HuH-7.5 (cell line): ENCODE data around the gene B9D2.
A peak's percentile ranks its signal among the peaks of the same experiment; 100 is the strongest.

Experiments used
- DNase-seq: peaks from one replicate; pipeline ENCODE4 v3.0.0; 2011; ENCODE audit warnings: low spot score

B9D2 gene

DNA sequence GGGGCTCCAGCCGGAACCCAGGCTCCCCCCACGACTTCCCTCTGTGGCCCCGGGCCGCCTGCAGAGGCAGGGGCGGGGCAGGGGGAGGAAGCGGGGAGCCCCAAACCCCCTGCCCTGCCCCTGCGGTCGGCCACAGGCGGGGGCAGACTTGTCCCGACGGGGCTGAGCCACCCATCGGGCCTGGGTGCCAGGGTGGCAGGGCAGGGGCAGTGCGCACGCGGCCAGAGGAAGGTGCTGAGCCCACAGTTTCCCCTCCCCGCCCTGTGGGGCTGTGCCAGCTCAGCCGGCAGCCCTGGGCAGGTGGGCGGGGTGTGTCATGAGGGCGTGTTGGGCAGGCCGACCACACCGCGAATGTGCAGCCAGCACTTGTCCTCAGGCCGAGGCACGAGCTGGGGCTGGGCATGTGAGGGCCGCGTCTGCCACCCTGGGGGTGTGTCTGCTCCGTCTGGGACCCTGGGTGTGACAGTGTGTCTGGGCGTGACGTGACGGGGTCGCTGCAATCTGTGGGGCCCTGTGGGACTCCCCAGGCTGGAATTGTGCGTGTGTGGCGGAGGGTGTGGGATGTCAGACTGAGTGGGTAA lies 36.3 kb downstream of the B9D2 start:
- no peak for DNase-seq

DNA sequence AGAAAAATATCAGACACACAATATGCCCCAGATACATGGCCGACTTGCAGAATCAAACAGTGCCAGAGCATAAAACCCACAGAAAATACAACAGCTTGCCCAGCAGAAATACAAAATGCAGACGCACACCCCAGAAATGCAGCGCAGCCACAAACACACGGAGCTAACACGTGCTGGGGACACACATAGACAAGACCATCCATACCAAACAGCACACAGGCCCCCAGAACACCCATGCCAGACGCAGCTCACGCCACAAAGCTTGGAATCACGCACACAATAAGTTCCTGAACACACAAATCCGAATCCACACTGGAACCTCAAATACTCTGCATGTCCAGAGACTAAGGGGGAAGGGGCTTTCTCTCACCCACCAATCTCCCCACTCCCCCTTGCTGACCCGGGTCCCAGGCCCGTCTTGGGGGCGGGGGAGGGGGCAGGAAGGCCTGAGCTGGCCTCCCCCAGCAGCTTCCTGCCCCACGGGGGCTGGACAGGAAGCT lies 36.8 kb downstream of the B9D2 start:
- no peak for DNase-seq

DNA sequence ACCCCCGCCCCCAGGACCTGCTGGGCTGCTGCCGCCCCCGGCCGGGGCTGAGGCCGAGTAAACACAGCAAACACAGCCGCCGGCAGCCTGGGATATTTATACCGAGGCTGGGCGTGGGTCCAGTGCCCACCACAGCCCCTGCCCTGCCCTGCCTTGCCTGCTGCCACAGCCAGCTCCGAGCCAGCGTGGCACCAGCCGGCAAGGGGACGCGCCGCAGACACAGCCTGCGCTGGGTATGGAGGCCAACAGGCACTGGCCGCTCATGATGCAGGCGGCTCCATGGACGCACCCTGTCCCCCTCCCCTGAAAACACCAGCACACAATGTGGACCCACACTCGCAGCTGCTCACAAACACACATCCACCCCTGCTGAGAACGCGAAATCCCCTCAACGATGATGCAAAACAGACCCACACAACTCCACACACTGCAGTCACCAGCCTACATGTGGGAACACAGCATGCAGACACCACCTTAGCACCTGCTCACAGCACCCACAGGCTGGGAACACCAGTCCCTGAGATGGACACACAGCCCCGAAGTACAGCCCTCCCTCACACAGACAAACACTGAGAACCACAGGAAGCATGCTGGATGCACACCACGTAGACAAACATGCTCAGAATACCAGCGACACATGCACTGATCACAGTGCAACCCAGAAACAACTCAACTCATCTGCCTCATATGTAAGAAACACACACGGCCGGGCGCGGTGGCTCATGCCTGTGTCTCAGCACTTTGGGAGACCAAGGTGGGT lies 37.8 kb downstream of the B9D2 start:
- DNase-seq, result peak; percentile 68

DNA sequence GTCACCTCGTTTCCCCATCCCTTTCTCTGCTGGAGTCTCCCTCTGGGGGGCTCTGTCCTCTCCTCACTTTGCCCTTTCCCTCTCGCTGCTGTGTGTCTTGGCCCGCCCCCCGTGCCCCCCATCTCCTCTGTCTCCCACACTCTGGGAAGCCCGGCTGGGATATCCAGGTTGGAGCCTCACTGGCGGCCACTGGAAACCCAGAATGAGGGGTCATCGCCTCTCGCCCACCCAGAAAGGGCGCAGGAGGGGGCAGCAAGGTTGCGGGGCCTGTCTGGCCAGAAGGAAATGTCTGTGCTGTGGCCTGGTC lies 38.4 kb downstream of the B9D2 start:
- no peak for DNase-seq

DNA sequence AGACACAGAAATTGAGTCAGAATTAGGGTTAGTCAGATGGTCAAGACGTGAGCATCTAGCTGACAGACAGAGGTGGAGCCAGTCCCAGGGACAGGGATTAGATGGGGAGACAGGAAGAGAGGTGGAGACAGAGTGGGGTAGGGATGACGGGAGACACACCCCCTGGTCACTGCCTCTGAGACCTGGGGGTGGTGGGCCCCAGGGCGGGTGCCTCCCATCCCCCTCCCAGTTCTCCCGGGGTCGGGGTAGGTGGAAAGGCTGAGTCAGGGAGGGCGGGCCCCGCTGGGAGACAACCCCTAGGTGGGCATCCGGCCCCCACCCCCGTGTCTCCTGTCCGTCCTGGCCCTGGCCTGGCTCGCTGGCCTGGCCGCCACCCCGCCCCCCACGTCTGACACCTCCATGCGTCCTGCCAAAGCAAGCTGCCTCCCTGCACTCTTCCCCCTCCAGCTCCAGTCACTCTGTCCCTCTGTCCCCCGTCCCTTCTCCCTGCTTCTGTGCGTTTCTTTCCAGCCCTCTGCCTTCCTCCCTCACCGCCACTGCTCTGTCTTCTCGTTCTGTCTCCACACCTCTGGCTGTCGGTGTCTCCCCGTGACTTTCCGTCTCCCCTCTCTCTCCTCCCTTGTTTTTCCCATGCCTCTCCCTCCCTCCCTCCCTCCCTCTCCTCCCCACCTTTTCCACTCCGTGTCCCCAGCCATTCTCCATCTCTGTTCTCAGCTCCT lies 38.9 kb downstream of the B9D2 start:
- DNase-seq, result peak; percentile 69

DNA sequence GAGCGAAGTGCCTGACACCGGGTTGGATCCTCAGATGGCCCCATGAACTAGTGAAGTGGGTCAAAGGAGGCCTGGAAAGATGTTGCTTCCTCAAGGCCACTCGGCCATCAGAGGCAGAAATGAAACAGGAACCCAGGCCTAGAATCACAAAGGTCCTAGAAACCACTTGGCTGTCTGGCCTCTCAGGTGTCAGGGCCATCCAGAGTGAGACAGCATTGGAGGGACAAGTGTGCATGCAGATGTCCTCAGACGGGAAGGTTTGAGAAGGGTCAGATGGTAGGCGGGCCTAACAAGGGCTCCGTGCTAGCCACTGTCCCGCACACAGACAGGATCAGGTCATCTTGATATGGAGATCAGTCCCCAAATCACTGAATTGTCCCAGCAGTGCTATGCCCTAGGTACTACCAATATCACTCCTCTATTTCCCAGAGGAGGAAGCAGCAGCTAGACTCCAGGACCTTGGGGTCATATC lies 39.7 kb downstream of the B9D2 start:
- no peak for DNase-seq

DNA sequence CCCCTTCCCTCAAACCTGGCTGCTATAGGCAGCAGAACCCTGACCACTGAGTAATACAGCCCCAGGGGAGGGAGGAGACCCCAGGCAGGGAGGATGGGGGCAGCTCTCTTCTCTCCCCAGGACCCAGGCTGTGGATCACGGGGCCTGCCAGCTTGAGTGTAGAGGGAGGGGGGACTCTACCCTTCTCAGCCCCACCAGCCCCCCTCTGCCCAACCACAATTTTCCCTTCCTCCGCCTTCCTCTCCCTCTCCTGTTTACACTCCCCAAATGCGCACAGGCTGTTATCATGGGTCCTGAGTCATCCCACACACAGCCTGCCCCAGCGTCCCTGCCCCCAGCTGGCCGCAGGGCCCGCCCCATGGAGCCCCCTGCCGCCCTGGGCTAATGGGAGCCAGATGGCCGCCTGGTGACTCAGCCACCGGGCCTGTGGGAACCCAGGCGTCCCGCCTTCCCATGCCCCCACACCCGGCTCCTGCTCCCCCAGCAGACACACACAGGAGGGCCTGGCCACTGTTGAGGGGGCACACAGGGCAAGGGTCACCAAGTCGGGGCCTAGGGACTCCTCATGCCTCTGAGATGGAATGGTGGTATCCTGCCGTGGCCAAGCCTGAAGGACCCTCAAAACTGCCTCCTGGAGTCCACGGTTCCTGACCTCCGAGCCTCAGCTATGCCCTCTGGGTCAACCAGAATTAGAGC lies 40.4 kb downstream of the B9D2 start:
- DNase-seq, result no peak

DNA sequence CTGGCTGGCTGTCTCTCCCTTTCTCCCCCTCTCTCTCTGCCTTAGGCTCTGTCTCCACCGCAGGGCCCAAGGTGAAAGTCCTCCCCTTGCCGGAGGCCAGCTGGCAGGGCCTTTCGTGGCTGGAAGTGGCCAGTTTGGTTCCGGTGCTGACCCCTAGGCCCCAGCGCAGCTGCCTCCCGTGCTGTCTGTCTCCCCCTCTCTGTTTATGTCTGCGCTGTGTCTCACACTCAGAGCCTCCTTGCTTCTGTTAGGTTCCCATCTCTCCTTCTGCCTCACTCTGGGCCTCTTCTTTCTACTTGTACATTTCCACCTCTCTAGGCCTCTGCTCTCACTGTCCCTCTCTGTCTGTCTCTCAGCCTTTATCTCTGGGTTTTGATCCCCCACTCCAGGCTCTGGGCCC lies 40.9 kb downstream of the B9D2 start:
- DNase-seq, result no peak

DNA sequence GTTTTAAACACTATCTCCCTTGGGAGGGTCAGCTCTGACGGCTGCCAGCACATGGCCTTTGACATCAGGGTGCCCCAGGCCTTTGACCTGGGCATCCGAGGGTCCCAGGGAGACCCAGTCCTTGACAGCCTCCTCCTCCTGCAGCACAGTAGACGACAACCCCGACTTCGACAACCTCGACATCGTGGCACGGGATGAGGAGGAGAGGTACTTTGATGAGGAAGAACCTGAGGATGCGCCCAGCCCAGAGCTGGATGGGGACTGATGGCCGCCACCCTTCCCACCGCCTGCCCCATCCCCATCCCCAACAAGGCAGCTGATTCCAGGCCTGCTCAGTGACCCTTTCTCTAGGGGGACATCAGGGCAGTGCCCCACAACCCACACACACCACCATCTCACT lies 41.5 kb downstream of the B9D2 start:
- DNase-seq, result no peak

DNA sequence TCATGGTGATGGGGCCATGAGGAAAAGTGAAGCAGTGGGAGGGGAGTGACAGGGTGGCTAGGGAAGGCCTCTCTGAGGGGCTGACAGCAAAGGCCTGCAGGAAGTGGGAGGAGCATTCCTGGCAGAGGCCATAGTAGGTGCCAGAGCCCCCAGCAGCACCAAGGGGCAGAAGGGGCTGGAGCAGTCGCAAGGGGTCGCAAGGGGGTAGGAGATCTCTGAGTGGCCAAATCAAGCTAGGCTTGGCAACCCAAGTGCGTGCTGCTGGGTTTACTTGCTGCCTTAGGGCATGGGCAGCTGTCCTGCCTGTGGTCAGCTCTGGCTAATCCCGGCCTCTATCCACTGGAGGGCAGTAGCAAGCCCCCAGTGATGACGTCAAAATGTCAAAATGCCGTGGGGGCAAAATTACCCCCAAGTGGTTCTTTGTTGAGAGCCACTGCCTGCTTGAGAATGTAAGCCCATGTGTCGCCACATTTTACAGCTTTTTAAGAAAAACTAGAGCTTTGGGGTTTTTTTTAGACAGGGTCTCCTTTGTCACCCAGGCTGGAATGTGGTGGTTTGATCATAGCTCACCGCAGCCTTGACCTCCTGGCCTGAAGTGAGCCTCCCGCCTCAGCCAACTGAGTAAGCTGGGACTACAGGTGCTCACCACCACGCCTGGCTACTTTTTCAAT lies 42.2 kb downstream of the B9D2 start:
- DNase-seq, result peak; percentile 85

DNA sequence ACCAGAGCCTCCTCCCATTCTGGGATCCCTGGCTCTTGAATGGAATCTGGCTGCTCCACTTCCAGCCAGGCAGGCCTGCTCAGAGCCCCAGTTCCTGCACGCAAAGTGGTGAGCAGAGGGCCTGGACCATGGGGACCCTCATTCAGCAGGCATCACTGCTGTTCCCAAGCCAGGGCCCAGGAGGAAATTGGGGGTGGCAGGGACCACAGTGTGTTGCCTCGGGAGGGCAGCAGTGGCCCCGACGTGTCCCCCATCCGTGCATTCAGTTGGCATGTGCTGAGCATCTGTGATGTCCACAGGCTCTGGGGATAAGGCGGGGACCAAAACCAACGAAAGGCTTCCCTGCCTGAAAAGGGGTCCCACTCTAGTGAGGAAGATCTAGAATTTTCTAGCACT lies 42.7 kb downstream of the B9D2 start:
- DNase-seq, result no peak

DNA sequence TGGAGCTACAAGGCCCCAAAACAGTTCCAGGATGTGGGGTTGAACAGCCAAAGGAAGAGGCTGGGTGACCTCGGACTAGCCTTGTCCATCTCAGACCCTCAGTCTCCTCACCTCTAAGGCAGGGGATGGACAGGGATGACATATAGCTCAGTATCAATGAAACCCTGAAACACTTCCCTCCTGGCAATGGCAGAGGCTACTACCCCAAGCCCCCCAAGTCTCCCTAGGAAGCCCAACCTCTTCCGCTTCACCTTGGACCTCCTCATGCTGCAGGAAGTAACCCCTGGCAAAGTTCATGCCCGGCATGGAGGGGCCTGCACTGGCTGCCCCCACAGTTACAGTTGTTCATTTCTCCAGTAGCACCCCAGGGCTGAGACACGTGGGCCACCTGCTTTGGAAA lies 43.4 kb downstream of the B9D2 start:
- DNase-seq, result no peak

DNA sequence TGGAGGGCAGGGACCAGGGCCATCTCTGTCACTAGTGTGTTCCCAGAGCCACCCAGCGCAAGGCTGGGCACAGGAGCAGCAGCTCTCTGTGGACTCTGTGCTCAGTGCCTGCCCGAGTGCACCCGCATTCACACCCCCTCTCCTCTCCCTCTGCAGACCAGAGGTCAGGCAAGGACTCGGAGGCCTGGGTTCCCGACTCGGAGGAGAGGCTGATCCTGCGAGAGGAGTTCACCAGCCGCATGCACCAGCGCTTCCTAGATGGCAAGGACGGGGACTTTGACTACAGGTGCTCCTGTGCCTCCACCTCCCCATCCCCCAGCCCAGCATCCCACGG lies 43.8 kb downstream of the B9D2 start:
- no peak for DNase-seq

DNA sequence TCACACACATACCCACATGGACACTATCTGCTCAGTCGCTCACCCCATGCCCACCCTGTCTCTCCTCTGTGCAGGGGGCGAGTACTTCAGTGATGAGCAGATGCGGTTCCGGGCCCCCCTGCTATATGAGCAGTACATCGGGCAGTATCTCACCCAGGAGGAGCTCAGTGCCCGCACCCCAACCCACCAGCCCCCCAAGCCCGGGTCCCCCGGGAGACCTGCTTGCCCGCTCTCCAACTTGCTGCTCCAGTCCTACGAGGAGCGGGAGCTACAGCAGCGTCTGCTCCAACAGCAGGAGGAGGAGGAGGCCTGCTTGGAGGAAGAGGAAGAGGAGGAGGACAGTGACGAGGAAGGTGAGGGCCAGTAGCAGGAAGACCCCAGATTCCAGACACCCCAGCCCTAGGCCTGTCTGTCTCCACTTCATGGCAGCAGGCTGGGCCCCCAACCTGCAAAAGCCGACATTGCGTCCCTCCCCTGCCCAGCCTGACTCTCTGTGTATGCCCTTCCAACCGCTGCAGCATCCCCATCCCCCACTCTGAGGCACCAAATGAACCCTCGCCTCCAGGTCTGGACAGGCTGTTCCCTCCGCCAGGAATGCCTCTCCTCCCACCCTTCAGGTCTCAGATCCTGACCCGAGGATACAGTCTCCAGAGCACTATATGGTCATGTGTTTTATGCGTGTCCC lies 44.3 kb downstream of the B9D2 start:
- DNase-seq, result no peak

DNA sequence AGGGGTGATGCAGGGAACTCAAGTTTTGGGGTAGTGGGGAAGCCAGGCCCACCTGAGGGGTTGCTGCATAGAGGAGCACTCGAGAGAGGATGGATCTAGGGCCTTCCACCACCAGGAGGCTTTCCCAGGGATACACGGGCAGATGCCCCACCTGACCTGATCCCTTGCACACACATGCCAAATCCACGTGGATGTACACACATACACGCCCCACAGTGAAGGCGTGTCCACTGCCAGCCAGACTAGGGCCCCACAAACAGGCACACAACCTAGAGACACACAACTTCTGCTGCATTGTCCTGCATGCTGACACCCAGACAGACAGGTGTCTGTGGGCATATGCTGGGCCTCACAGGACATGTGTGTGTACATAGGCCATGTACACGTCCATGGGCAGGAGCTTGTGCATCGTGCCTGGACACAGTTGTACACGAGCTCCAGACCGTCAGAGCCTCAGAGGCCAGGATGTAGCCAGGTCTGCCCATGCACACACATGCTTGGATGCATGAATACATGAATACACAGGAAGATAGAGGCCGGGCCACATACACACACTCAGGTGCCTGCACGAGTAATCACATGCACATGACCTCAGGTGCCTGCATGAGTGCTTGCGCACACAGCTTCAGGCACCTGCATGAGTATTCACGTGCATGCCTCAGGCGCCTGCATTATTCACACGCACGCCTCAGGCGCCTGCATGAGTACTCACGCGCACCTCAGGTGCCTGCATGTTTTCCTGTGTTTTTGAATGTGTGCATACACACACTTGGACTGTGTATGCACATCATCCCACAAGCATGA lies 45.1 kb downstream of the B9D2 start:
- DNase-seq, result no peak

DNA sequence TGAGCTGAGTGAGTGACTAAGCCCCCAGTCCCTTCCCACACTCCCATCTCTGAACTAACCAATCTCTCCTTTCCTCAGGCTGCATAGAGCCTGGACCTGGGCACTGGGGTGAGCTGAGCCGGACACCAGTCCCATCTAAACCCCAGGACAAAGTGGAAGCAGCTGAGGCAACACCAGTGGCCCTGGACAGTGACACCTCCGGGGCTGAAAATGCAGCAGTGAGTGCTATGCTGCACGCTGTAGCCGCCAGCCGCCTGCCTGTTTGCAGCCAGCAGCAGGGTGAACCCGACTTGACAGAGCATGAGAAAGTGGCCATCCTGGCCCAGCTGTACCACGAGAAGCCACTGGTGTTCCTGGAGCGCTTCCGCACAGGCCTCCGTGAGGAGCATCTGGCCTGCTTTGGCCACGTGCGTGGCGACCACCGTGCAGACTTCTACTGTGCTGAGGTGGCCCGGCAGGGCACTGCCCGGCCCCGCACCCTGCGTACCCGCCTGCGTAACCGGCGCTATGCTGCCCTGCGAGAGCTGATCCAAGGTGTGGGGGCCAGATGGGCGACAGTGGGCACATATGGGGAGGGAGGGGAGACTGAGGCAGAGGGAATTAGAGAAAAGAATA lies 47.5 kb downstream of the B9D2 start:
- no peak for DNase-seq

DNA sequence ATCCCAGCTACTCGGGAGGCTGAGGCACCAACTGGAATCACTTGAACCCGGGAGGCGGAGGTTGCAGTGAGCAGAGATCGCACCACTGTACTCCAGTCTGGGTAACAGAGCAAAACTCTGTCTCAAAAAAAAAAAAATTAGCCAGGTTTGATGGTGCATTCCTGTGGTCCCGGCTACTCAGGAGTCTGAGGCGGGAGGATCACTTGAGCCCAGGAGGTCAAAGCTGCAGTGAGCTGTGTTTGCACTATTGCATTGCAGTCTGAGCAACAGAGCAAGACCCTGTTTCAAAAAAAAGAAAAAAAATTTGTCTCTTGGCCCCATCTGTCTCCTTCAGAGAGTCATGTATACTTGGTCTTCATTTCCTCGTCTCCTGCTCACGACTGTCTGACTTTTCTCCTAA lies 52.3 kb downstream of the B9D2 start:
- no peak for DNase-seq

DNA sequence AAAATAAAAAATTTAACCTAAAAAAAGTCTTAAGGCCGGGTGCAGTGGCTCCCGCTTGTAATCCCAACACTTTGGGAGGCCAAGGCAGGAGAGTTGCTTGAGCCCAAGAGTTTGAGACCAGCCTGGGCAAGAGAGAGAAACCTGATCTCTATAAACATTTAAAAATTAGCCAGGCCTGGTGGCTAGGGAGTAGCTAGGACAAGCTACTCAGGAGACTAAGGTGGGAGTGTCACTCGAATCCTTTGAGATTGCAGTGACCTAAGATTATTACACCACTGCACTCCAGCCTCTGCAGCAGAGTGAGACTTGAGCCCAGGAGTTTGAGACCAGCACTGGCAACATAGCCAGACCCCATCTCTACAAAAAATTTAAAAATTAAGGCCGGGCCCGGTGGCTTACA lies 52.9 kb downstream of the B9D2 start:
- DNase-seq, result no peak

DNA sequence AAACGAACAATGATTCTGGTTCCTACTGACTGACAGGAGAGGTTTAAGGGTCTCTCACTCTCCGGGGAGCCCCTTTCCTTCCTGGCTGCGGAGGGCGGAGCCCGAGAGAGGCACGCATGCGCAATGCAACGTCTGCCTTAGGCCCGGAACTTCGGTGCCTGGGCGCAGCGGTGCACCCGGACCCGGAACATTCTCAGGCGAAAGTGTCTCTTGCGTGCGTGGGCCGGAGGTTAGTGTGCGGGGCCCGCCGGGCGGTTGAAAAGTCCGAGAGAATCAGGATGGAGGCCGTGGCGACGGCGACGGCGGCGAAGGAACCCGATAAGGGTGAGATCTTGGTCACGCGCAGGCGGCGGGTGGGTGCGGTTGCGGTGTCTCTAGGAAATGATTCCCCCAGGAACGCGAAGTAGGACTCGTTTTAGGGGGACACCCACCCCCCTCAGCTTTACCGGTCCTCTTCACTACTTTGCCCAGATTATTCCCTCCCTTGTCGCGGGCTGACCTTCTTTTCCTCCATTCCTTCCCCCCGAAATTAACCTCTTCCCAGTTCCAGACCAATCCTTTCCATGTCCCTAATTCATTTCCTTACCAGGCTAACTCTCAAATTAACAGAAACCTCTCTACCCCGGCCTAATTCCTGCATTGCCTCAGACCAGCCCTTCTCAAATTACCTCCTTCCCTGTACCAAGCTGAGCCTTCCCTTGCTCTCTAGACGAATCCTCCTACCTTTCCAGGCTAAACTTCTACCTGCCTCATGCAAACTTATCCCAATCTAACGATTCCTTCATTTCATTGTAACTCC lies 53.7 kb downstream of the B9D2 start, which contains the start of gene CCDC97:
Gene CCDC97, plus strand, starts transcription at position 140 of the 799 bp plus-strand sequence. Its CDS starts 139 bp downstream, at position 279.
- peak; percentile 93 for DNase-seq
